Activated T-helper 1 cell treated with anti-CD3 and anti-CD28 coated beads, Interleukin-2, amount 50 U/mL, for 16 hours (primary cell): ENCODE results near the gene NOP53.
"Not testable (repeated sequence)": the region's sequence is repeated elsewhere in the genome, so short reads cannot be mapped to it uniquely, and the experiment has no call there.

Source experiments
- DNase-seq, 2 donors: peaks; one replicate each; pipeline ENCODE4 v3.0.0-alpha.2; 2020; ENCODE audit warnings: low read depth in 1 of 2, low spot score in 1 of 2

The NOP53 gene

DNA sequence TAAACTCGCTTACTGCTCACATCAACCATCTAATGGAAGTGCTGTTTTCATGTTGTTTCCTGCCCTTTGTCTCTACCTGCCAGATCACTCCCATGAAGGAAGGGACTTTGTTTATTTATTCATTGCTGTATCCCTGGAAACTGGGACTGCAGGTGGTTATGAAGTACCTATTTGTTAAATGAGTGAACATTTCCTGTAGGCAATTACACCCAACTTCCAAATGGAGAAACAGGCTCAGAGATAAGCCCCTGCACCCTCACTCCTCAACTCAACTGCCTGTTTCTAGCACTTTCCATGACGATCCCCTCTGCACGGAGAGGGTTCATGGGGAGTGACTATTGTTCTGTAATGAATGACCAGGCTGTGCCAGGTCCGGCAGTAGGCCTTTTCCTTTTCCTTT is 31.2 kb downstream of the NOP53 start:
- DNase-seq: no peak

DNA sequence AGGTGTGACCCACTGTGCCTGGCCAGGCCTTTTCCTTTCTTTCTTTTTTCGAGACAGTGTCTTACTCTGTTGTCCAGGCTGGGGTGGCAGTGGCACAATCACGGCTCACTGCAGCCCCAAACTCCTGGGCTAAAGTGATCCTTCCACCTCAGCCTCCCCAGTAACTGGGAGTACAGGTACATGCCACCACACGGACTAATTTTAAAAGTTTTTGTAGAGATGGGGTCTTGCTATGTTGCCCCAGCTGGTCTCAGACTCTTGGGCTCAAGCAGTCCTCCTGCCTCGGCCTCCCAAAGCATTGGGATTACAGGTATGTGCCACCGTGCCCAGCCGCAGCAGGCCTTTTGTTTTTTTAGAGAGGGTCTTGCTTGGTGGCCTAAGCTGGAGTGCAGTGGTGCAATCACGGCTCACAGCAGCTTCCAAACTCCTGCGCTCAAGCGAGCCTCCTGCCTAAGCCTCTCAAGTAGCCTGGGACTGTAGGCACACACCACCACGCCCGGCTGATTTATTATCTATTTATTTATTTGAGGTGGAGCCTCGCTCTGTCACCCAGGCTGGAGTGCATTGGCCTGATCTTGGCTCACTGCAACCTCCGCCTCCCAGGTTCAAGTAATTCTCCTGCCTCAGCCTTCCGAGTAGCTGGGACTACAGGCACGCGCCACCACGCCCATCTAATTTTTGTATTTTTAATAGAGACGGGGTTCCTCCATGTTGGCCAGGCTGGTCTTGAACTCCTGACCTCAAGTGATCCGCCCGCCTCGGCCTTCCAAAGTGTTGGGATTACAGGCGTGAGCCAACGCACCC is 32.1 kb downstream of the NOP53 start:
- DNase-seq: not testable (repeated sequence)

DNA sequence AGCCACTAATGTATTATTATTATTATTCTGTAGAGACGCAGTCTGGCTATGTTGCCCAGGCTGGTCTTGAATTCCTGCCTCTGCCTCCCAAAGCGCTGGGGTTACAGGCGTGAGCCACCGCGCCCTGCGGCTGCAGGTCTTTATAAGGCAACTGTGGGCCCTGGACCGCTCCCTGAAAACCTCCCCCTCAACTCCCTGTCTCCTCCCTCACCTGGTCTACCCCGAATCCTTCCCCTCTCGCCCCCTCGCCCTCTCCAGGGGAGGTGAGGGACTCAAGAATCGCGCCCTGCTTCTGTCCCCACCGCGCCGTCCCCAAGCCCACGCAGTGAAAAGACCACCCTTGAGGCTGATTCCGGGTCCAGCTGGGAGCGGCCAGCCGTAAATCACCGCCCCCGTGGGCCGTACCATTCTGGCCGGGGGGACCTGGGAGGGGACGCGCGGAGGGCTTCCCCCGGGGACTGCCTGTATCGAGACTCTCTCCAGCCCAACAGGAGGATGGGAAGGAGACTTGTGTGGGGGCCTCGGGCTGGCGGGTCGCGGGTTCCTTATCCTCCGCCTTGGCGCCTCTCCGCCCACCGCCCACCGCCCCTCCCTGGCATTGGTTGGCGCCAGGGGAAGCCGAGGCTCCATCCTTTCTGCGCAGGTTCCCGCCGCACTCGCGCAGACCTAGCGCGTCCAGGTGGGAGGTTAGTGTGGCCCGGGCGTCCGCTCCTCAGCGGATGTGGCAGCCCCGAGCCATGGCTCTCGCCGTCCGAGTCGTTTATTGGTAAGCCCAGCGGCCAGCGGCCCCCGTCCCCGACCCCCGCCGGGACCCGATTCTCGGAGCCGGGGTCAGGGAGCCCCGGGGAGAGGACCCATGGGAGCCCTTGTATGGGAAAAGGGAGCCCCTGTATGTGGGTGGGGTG is 33.0 kb downstream of the NOP53 start, which contains the start of gene SELENOW:
SELENOW (plus strand) TSS at position 655 of the 905 bp plus-strand sequence; CDS start at position 738, 83 bp downstream.
- DNase-seq: peak; percentile 59 to 62

DNA sequence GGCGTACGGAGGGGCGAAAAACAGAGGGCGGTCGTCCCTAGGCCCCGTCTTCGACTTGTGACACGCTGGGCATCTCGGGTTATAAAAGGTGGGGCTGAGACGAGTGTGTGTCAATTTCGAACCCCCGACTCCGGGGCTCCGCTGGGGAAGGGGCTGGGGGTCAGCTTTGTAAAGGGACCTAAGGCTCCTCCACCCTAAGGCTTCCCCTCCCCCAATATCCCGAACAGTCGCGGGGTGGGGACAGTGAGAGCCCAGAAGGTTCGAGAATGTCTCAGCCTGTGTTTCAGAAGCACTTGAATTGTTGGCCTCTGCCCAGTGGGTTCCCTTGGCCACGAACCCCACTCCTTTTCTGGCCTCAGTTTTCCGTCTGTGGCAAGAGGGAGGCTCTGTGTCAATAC is 33.6 kb downstream of the NOP53 start:
- no peak for DNase-seq

DNA sequence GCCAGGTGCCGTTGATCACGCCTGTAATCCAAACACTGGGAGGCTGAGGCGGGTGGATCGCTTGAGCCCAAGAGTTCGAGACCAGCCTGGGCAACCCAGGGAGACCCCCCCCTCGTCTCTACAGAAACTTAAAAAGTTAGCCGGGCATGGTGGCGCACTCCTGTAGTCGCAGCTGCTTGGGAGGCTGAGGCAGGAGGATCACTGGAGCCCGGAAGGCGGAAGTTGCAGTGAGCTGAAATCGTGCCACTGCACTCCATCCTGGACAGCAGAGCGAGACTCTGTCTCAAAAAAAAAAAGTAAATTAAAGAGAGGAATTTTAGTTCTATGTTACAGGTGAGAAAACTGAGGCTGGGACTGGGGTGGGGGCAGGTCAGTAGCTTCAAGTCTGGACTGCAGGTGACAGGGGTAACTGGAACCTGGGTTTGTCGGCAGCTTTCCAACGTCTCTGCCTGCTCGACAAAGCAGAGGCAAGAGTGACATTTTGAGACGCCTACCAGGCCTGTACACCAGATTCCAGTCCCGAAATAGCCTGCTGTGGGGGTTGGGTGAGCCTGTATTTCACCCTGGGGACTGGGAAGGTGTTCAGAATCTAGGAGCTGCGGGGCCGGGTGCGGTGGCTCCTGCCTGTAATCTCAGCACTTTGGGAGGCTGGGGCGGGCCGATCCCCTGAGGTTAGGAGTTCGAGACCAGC is 34.3 kb downstream of the NOP53 start:
- DNase-seq: no peak

DNA sequence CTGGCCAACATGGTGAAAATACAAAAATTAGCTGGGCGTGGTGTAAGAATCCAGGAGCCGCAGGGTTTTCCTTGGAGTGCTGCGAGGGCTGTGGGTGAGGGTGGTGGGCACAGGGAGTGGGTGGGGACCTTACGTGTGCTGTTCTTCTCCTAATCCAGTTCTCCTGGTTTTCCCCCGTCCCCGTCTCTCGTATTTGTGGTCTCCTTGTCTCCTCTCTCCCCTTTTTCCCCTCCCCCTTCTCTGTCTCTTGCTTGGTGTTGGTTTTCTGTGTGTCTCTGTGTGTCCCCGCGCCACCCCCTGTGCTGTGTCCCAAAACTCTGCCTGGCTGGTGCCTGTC is 34.8 kb downstream of the NOP53 start:
- DNase-seq: no peak

DNA sequence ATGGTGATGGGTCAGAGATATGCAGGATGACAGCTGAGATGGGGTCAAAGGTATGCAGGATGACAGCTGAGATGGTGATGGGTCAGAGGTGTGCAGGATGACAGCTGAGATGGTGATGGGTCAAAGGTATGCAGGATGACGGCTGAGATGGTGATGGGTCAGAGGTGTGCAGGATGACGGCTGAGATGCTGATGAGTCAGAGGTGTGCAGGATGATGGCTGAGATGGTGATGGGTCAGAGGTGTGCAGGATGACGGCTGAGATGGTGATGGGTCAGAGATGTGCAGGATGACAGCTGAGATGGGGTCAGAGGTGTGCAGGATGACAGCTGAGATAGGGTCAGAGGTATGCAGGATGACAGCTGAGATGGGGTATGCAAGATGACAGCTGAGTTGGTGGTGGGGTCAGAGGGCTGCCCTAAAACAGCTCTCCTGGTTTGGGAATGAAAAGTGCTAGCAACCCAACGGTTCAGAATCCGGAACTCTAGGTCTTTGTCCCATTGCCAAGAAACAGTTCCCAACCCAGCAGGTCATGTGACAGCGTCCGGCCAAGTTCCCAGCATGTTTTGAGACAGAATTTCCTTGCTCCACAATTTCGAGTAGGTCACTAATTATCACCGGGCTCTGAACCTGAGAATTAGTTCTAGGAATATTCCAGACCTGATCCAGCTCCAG is 36.4 kb downstream of the NOP53 start:
- DNase-seq: no peak

DNA sequence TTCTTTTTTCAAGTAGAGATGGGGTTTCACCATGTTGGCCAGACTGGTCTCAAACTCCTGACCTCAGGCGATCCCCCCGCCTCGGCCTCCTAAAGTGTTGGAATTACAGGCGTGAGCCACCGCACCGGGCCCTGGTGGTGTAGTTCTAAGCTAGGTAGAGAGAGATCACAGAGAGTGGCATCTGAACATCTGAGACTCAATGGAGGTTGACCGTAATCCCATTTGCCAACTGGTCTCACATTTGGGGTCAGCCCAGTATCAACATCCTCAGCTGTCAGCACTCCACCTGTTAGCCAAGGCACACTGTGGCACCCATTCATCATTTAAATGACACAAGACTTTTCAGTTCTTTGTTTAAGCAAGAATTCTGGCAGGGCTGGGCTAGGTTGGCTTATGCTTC is 41.2 kb downstream of the NOP53 start:
- DNase-seq: no peak

DNA sequence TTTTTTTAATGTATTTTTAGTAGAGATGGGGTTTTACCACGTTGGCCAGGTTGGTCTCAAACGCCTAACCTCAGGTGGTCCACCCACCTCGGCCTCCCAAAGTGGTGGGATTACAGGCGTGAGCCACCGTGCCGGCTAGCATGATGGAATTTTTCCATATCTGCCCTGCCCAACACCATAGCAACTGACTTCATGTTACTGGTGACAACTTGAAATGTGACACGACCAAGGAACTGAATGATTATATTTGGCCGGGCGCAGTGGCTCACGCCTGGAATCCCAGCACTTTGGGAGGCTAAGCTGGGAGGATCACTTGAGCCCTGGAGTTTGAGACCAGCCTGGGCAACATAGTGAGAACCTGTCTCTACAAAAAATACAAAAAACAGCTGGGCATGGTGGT is 42.0 kb downstream of the NOP53 start:
- not testable (repeated sequence) for DNase-seq

DNA sequence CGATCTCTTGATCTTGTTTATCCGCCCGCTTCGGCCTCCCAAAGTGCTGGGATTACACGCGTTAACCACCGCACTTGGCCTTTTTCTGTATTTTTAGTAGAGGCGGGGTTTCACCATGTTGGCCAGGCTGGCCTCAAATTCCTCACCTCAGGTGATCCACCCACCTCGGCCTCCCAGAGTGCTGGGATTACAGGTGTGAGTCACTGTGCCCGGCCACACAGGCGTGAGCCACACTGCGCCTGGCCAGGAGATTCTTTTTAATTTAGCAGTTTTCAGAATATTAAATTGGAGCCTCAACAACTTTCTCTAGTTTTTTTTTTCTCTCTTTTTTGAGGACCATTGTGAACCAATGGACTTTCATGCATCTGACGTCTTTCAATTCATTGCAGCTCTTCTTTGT is 44.5 kb downstream of the NOP53 start:
- DNase-seq: not testable (repeated sequence)

DNA sequence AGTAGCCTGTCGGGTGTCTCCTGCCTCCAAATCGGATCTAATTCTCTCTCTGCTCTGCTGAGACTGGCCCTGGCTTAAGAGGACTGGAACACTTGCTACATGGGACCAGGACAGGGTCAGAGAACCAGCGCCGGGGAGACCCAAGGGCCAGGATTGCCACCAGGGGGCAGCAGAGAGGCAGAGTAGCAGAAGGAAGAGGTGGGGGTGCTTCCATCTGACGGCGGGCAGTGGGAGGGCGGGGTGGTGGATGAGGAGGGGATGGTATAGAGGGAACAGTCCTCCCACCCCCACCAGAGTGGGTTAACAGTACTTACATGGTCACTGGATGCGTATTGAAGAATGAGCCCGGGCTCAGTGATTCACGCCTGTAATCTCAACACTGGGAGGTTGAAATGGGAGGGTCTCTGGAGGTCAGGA is 45.1 kb downstream of the NOP53 start:
- peak; percentile 77 to 84 for DNase-seq

DNA sequence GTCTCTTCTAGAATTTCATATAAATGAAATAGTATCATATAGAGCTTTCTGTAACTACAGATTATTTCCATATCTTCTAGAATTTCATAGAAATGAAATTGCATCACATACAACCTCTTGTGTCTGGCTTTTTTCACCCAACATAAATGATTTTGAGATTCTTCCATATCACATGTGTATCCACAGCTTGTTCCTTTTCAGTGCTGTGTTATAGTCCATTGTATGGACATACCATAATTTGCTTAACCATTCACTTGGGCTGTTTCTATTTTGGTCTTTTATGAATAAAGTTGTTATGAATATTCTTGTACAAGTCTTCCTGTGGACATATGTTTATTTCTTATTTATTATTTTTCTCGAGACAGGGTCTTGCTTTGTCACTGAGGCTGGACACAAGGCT is 47.3 kb downstream of the NOP53 start:
- DNase-seq: no peak

DNA sequence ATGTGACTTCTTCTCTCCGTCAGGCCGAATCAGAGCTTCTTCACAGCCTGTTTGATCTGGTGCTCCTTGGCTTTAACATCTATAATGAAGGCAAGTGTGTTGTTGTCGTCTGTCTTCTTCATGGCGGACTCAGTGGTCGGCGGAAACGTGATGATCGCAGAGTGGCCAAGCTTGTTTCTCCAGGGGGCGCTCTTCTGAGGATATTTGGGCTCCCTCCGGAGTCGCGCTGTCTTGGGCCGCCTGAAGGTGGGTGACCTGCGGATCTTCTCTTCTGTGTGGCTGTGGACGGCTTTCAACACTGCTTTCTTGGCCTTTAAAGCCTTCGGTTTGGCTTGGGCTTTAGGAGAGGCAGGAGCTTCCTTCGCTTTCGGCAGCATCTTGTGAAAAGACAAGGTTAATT is 49.2 kb downstream of the NOP53 start:
- no peak for DNase-seq

DNA sequence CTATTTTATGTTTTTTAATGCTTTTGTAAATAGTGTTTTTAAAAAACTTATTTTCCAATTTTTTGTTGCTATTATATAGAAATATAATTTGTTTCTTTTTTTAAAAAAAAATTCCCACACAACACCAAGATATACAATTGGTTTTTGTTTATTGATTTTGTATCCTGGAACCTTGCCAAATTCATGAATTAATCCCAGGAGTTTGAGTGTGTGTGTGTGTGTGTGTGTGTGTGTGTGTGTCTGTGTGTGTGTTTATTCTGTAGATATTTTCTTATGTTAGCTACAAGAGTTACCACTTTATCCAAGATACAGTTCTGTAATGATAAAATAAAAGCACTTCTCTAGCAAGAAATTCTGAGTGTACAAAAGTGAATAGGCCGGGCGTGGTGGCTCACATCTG is 51.4 kb downstream of the NOP53 start:
- no peak for DNase-seq

DNA sequence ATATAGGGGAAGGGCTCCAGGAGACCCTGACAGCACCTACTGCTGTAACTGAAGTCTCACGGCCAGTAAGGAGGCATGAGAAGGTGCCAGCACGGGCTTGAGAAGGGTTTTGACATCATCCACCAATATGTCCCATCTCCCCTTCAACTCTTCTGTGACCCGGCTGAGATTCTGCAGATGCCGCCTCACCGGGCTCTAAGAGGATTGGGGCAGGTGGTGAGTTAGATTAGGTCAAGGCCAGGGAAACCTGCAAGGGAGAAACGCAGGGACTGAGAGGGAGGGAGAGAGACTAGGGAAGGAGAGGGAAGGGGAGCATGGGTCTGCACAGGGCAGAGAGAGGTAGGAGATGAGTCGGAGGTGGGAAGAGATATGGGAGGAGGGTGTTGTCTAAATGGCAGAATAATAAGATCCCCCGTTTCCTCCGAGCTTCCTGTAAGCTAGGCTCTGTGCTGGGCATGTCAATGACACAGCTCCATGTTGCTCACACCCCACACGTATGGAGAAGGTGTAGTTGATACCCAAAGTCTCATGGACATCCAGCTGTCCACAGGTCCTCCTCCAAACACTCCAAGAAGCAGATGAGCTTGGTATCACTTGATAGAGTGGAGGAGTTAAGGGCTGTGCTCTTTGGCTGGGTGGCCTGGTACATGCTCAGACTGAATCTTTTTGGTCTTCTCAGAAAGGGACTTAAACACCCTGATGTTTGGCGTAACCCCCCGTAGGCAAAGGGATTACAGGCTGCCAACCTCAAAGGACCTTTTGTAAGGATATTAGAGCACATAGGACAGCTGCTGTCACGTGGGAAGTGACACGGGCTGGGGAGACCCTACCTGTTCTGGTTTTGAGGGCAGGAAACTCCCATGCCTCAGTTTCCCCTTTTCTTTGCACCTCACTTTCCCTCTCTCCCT is 52.9 kb downstream of the NOP53 start:
- DNase-seq: no peak

DNA sequence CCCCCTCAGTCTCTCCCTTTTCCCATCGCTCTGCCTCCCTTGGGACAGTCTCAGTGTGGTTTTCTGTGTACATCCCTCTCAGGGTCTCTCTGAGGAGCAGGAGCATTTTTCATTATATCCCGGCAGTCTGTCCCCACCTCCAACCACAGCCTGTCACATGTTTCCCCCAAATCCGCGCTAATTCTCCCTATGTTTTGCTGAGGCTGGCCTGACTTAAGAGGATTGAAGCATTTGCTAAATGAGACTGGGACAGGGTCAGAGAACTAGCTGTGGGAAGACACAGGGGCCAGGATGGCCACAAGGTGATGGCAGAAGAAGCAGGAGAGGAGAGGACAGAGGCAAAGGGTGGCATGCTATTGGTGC is 53.5 kb downstream of the NOP53 start:
- DNase-seq: no peak

DNA sequence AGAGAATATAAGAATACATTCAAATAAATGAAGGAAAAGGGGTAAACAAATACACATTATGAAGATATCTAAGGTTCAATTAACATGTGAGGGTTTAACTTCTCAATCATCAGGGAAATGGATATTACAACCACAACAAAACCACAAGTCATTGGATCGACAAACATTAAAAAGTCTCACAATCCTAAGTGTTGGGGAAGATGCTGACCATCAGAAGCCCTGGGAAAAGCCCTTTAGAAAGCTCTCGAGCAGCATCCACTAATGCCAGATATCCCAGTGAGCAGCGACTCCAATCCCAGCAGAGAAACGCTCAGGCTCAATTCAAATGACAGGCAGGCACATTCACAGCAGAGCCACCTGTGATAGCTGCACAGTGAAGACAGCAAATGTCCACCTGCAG is 55.9 kb downstream of the NOP53 start:
- no peak for DNase-seq

DNA sequence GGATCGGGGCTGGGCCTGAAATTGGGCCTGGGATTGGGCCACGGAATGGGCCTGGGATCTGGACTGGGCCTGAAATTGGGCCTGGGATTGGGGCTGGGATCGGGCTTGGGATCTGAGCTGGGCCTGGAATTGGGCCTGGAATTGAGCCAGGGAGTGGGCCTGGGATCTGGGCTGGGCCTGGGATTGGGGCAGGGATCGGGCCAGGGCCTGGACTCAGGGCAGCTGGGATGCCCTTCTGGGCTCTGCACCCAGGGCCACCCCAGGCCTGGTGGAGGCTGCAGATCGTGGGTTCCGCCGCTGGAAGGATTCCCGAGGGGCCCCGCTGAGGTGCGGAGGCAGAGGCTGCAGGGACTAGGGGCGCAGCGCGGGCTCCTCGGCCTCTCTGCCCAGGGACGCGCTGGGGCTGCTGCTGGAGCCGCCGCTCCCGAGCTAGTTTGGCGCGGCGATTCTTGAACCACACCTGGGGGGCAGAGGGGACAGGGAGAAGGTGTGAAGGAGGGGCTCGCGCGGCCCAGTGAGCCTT is 57.2 kb downstream of the NOP53 start:
- no peak for DNase-seq

DNA sequence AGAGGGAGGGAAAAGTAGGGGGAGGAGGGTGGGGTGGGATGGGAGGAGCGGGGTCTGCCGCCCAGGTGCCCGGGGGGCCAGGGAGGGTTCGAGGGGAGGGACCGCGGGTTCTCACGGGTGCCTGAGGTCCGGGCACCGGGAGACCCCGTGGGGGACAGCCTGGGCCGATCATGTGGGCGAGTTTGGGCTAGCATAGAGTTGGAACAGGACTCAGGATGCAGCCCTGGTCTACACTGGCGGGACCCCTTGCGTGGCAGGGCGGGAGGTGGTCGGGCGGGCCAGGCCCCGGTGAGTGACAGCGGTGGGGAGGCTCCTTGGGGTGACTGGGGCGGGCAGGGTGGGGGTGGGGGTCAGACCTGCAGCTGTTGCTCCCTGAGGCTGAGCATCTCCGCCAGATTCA is 57.8 kb downstream of the NOP53 start:
- DNase-seq: not testable (repeated sequence)

DNA sequence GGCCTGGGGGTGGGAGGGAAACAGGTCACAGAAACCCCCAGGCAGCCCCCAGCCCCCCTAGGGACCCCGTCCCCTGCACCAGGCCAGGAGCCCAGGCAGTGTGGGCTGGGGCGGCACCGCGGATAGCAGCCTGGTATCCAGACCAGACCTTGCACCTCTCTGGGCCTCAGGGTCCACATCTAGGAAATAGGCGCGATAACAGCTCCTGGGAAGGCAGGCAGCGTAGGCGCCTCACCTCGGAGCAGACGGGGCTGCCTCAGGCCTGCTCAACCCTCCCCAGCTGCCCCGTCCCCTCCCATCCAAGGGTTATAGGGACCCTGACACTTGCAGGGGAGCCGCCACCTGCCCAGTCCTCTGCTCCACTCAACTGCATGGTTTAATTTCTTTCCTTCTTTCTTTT is 58.3 kb downstream of the NOP53 start:
- DNase-seq: not testable (repeated sequence)
